HepG2 (cell line): ENCODE data around the gene BANP. TPM values are rescaled to one million over a fixed set of nuclear protein-coding genes. Genes with fewer than 3 reads are reported as not detected.

ENCODE experiments used
- ATAC-seq: fragments of 200-7000 bp; cut with Tn5 transposase; 3 replicates; pipeline ENCODE4 v1.9.1; 2020; ENCODE audit warnings: mild to moderate bottlenecking, moderate library complexity
- BruUV-seq: library from RNA; stranded (reverse); fragments of 400-500 nt; replicated peaks from 2 replicates; lab custom pipeline; 2021; lab: Mats Ljungman, UMichigan
- CTCF ChIA-PET: fragments of 300-600 bp; formaldehyde crosslinking; extraction: SDS; loops from one replicate; lab custom pipeline; 2021; ENCODE audit warnings: low total read pairs, inconsistent platforms, low intra/inter-chr PET ratio; lab: Yijun Ruan, JAX
- POLR2A ChIA-PET: fragments of 350-600 bp; sonication (Branson Sonifier 250); formaldehyde crosslinking; loops from one replicate; lab custom pipeline; 2020; ENCODE audit warnings: antibody characterized with exemption, inconsistent platforms; lab: Yijun Ruan, JAX
- DNase-seq: peaks from one replicate; pipeline ENCODE4 v3.0.0-alpha.2; 2015; ENCODE audit warnings: low spot score
- FAIRE-seq: peaks from 3 replicates; lab custom pipeline; 2011; peaks lifted over from hg19 to GRCh38; lab: Jason Lieb, UNC
- H2AFZ ChIP-seq: one replicate; pipeline ENCODE4 v1.6.1; 2011; ENCODE audit warnings: low read length, inconsistent platforms
- H3K27ac ChIP-seq: fragments of 300-600 bp; 3 replicates; pipeline ENCODE4 v1.8.0; 2011; ENCODE audit warnings: mixed run types, mild to moderate bottlenecking, mixed read lengths, low read length, inconsistent platforms; ENCODE audit not compliant: insufficient read depth; ENCODE audit errors: extremely low read length
- H3K27me3 ChIP-seq, 2 experiments: fragments of 200-600 bp in 1 of 2; 2 replicates in 1 of 2; 3 replicates in 1 of 2; pipeline versions ENCODE4 v1.6.0 to v1.8.0; 2011; ENCODE audit warnings: low read length in 2 of 2, mild to moderate bottlenecking in 2 of 2, moderate library complexity in 2 of 2, inconsistent platforms in 1 of 2; ENCODE audit not compliant: insufficient read depth in 2 of 2, control insufficient read depth in 1 of 2
- H3K36me3 ChIP-seq, 2 experiments: fragments of 200-600 bp in 1 of 2; replicated peaks in 1 of 2; 2 replicates in 1 of 2; 3 replicates in 1 of 2; pipeline versions ENCODE4 v1.5.1 to v1.8.0; 2011; ENCODE audit warnings: low read length in 2 of 2, inconsistent platforms in 1 of 2; ENCODE audit not compliant: insufficient read depth in 2 of 2, control insufficient read depth in 1 of 2
- H3K4me1 ChIP-seq: 2 replicates; pipeline ENCODE4 v1.5.1; 2012; ENCODE audit warnings: low read length, inconsistent platforms; ENCODE audit not compliant: insufficient read depth
- H3K4me2 ChIP-seq: 2 replicates; pipeline ENCODE4 v1.6.0; 2011; ENCODE audit warnings: low read depth, low read length, inconsistent platforms
- H3K4me3 ChIP-seq, 3 experiments: fragments of 200-600 bp in 1 of 3; sonication (generic), shearing (Covaris generic) in 1 of 3; replicated peaks in 1 of 3; 2 replicates each; pipeline ENCODE4 v1.5.1; 2011 to 2016; ENCODE audit warnings: low read length in 3 of 3, inconsistent platforms in 2 of 3, low read depth in 2 of 3, mild to moderate bottlenecking in 2 of 3, control low read depth in 1 of 3, mixed read lengths in 1 of 3; ENCODE audit not compliant: insufficient read depth in 1 of 3
- H3K79me2 ChIP-seq: one replicate; pipeline ENCODE4 v1.6.1; 2011; ENCODE audit warnings: low read length, inconsistent platforms; ENCODE audit not compliant: insufficient read depth
- H3K9ac ChIP-seq: 2 replicates; pipeline ENCODE4 v1.6.0; 2011; ENCODE audit warnings: mild to moderate bottlenecking, low read depth, low read length, inconsistent platforms; ENCODE audit not compliant: insufficient read depth
- H3K9me3 ChIP-seq: 2 replicates; pipeline ENCODE4 v1.5.1; 2012; ENCODE audit warnings: mild to moderate bottlenecking, low read length
- H4K20me1 ChIP-seq: 2 replicates; pipeline ENCODE4 v1.6.0; 2011; ENCODE audit warnings: inconsistent platforms, mild to moderate bottlenecking, low read length, moderate library complexity; ENCODE audit not compliant: insufficient read depth
- CTCF ChIP-seq: sonication (generic); formaldehyde crosslinking; IDR thresholded peaks from 2 replicates; pipeline ENCODE4 v1.5.0; 2020; ENCODE audit warnings: mild to moderate bottlenecking, missing genetic modification reagents, moderate library complexity
- EHMT2 ChIP-seq: fragments of 200-600 bp; sonication (generic); IDR thresholded peaks from 2 replicates; pipeline ENCODE4 v1.7.0; 2017; ENCODE audit warnings: antibody characterized with exemption, low read depth, low read length, borderline replicate concordance
- FIP1L1 ChIP-seq: fragments of 200-400 bp; formaldehyde crosslinking; IDR thresholded peaks from 2 replicates; pipeline ENCODE4 v1.6.1; 2018; ENCODE audit warnings: low read depth, mild to moderate bottlenecking, low read length, moderate library complexity, borderline replicate concordance; ENCODE audit not compliant: insufficient read depth
- HMGXB3 ChIP-seq: sonication (generic); formaldehyde crosslinking; IDR thresholded peaks from 2 replicates; pipeline ENCODE4 v1.4.0; 2020; ENCODE audit warnings: missing genetic modification reagents, borderline replicate concordance
- KDM5A ChIP-seq: fragments of 200-600 bp; sonication (generic); IDR thresholded peaks from 2 replicates; pipeline ENCODE4 v1.7.0; 2018; ENCODE audit warnings: antibody characterized with exemption, mild to moderate bottlenecking, low read length, borderline replicate concordance
- NONO ChIP-seq, 2 experiments: fragments of 450-650 bp in 1 of 2; sonication (generic) in 1 of 2; formaldehyde crosslinking in 1 of 2; IDR thresholded peaks in 1 of 2; conservative IDR thresholded peaks in 1 of 2; 2 replicates each; pipeline versions ENCODE4 v1.6.1 to v1.8.0; 2017 to 2022; ENCODE audit warnings: mild to moderate bottlenecking in 1 of 2, missing genetic modification reagents in 1 of 2, moderate library complexity in 1 of 2
- NRL ChIP-seq: sonication (generic); formaldehyde crosslinking; IDR thresholded peaks from 2 replicates; pipeline ENCODE4 v1.5.0; 2020; ENCODE audit warnings: missing genetic modification reagents, mild to moderate bottlenecking, moderate library complexity, borderline replicate concordance
- PRDM4 ChIP-seq: sonication (generic); formaldehyde crosslinking; IDR thresholded peaks from 2 replicates; pipeline ENCODE4 v1.9.0; 2021; ENCODE audit warnings: missing genetic modification reagents, borderline replicate concordance
- SALL2 ChIP-seq: sonication (generic); formaldehyde crosslinking; IDR thresholded peaks from 2 replicates; pipeline ENCODE4 v1.8.1; 2023; ENCODE audit warnings: mild to moderate bottlenecking, missing genetic modification reagents, inconsistent platforms
- SRY ChIP-seq: sonication (generic); formaldehyde crosslinking; IDR thresholded peaks from 2 replicates; pipeline ENCODE4 v1.8.0; 2022; ENCODE audit warnings: mild to moderate bottlenecking, missing genetic modification reagents
- TGIF2 ChIP-seq: IDR thresholded peaks from 2 replicates; pipeline ENCODE4 v1.6.1; 2016; ENCODE audit warnings: control low read depth, missing compliant biosample characterization
- WGBS: methylation state at CpG from one replicate; pipeline ENCODE4 v1.1.6; 2017; ENCODE audit warnings: low lambda C conversion rate; 5-methylcytosine and 5-hydroxymethylcytosine counted together
- in situ Hi-C: cut with HindIII; loops from 2 replicates; pipeline ENCODE4 v1.10.0; 2017; ENCODE audit warnings: low pct_unique_long_range_greater_than_20kb; ENCODE audit not compliant: extremely low pct_ligation_motif_present
- intact Hi-C: fragments of 100-400 bp; cut with micrococcal nuclease; formaldehyde crosslinking; loops from one replicate; pipeline ENCODE4 v1.10.0; 2022; ENCODE audit not compliant: unreplicated experiment
- polyA plus RNA-seq, 8 experiments: library from polyadenylated mRNA; depleted of rRNA in 3 of 8; stranded (reverse) in 7 of 8; unstranded in 1 of 8; fragments of >200 nt; fragmentation: Illumina TruSeq in 4 of 8; extraction: Trizol in 4 of 8; gene quantifications; 2 replicates each; pipeline versions ENCODE4 v1.2.1 to v1.2.3, GENCODE V29; 2011 to 2016; ENCODE audit warnings: low read depth in 4 of 8, missing spikeins in 1 of 8, mixed read lengths in 1 of 8; ENCODE audit not compliant: insufficient read depth in 1 of 8
- total RNA-seq, 5 experiments: library from RNA; depleted of rRNA; stranded (reverse); fragments of >200 nt; fragmentation: Illumina TruSeq; extraction: Trizol; gene quantifications; 2 replicates each; pipeline ENCODE4 v1.2.3, GENCODE V29; 2016; ENCODE audit warnings: low read depth in 1 of 5

The BANP gene
- total and polyA plus RNA-seq, 2 of the 13 experiments (the other 11 are each of a cell fraction or from before 2014, with no cell fraction given): 20.2 to 23.8 TPM

GRCh38 chr16:87951552-87952538, 611 bp downstream of the BANP start:
- Histone ChIP-seq H3K4me2 (peak overlapping the region; percentile 99), H4K20me1 (0 out of 2 replicates have a peak, but pooled peaks cover 5% of the 10 kb centered on the region), H3K9ac (peak overlapping the region; percentile 99), H3K27me3 (no peaks in the 10 kb centered on the region), H3K27ac (peak overlapping the region; percentile 92), H3K4me1 (peaks cover 82% of the 10 kb centered on the region), H3K9me3 (no peaks in the 10 kb centered on the region), H3K4me3 (peak overlapping the region; percentile 67 to 85 (median 72)), H2AFZ (no peak overlapping the region), H3K79me2 (peaks cover 46% of the 10 kb centered on the region), H3K36me3 (peaks cover 2 to 23% of the 10 kb centered on the region in 2 experiments; a peak in 3 of 5 replicates)
- intact Hi-C loops: no loop called here
- ATAC-seq: 0 out of 3 replicates have a peak, but pooled peaks have one; percentile 0
- WGBS: 3% methylated on average over 33 of the region's 82 CpGs
- CTCF ChIA-PET: no interaction called here
- DNase-seq: peak; percentile 48
- FAIRE-seq: peak; percentile 53
- BruUV-seq: no TSS peak
- POLR2A ChIA-PET: interaction anchor here (0.8 to 6.0 kb wide), 20 partner anchors 10 to 618 kb away, joined by 3 to 110 read pairs (median 5); partner anchors contain the start of genes CA5A, KLHDC4 and ZC3H18
- in situ Hi-C loops: no loop called here
- TF ChIP-seq NRL (CRISPR knock-in tag): peak; percentile 53; the same call in 1 of the 2 replicates
- TF ChIP-seq HMGXB3 (CRISPR knock-in tag): peak; percentile 59; the same call in 1 of the 2 replicates
- TF ChIP-seq SRY (CRISPR knock-in tag): 0 out of 2 replicates have a peak, but pooled peaks have one; percentile 13
- no peak; the same call in 1 of the 2 replicates for TF ChIP-seq PRDM4
- TF ChIP-seq CTCF (CRISPR knock-in tag): peak; percentile 34
- TF ChIP-seq SALL2 (CRISPR knock-in tag): no peak; the same call in 1 of the 2 replicates
- 0 out of 2 replicates have a peak, but pooled peaks have one; percentile 38 for TF ChIP-seq FIP1L1
- TF ChIP-seq NONO (IDR thresholded peaks at IDR 0.05): no peak
- peak; percentile 67; the same call in 1 of the 2 replicates for TF ChIP-seq NONO (CRISPR knock-in tag; conservative IDR thresholded peaks at IDR 0.05)
- TF ChIP-seq TGIF2 (CRISPR knock-in tag): no peak
- TF ChIP-seq EHMT2: no peak
- TF ChIP-seq KDM5A: peak; percentile 58
